ENCODE data around the gene SLC9A3.
"Not testable (repeated sequence)": the region's sequence is repeated elsewhere in the genome, so short reads cannot be mapped to it uniquely, and the experiment has no call there.

SLC9A3 gene

GRCh38 chr5:474840-475661, 49.2 kb downstream of the SLC9A3 start:
- DNase-seq (ENCODE audit: low spot score), result no peak

GRCh38 chr5:474232-474839, 49.9 kb downstream of the SLC9A3 start:
- DNase-seq (ENCODE audit: low spot score), result not testable (repeated sequence)

- DNase-seq (ENCODE audit: low spot score), result peak; percentile 47
Measured at GRCh38 chr5:473551-474192, 50.6 kb downstream of the SLC9A3 start.

GRCh38 chr5:472656-473550, 51.3 kb downstream of the SLC9A3 start:
- DNase-seq (ENCODE audit: low spot score), result peak; percentile 93

- DNase-seq (ENCODE audit: low spot score), result peak; percentile 22
Measured at GRCh38 chr5:472076-472655, 52.1 kb downstream of the SLC9A3 start.

- no peak for DNase-seq (ENCODE audit: low spot score)
Measured at GRCh38 chr5:471750-472058, 52.5 kb downstream of the SLC9A3 start.

- DNase-seq (ENCODE audit: low spot score), result no peak
Measured at GRCh38 chr5:470961-471749, 53.1 kb downstream of the SLC9A3 start.

- no peak for DNase-seq (ENCODE audit: low spot score)
Measured at GRCh38 chr5:469752-470483, 54.3 kb downstream of the SLC9A3 start.

- no peak for DNase-seq (ENCODE audit: low spot score)
Measured at GRCh38 chr5:468401-468800, 55.8 kb downstream of the SLC9A3 start.

GRCh38 chr5:466661-467310, 57.5 kb downstream of the SLC9A3 start:
- no peak for DNase-seq (ENCODE audit: low spot score)

- DNase-seq (ENCODE audit: low spot score), result no peak
Measured at GRCh38 chr5:465591-466403, 58.5 kb downstream of the SLC9A3 start.

- no peak for DNase-seq (ENCODE audit: low spot score)
Measured at GRCh38 chr5:464843-465590, 59.2 kb downstream of the SLC9A3 start.

- no peak for DNase-seq (ENCODE audit: low spot score)
Measured at GRCh38 chr5:464446-464842, 59.8 kb downstream of the SLC9A3 start.

- DNase-seq (ENCODE audit: low spot score), result no peak
Measured at GRCh38 chr5:463952-464351, 60.3 kb downstream of the SLC9A3 start.

- DNase-seq (ENCODE audit: low spot score), result no peak
Measured at GRCh38 chr5:463301-463700, 60.9 kb downstream of the SLC9A3 start.

GRCh38 chr5:462051-462481, 62.2 kb downstream of the SLC9A3 start:
- no peak for DNase-seq (ENCODE audit: low spot score)

- no peak for DNase-seq (ENCODE audit: low spot score)
Measured at GRCh38 chr5:460273-460625, 64.0 kb downstream of the SLC9A3 start.

GRCh38 chr5:459562-460272, 64.5 kb downstream of the SLC9A3 start:
- DNase-seq (ENCODE audit: low spot score), result no peak

All from LoVo (cell line).